Measurements from ENCODE around the gene SST. TPM values are rescaled to one million over a fixed set of nuclear protein-coding genes. Genes with fewer than 3 reads are reported as not detected.
"Not testable (repeated sequence)": the region's sequence is repeated elsewhere in the genome, so short reads cannot be mapped to it uniquely, and the experiment has no call there.

Gene SST
- total RNA-seq, 4 donors from 2014 or later, result 14.2 to 29.5 (median 16.2) TPM; not detected in 1

GRCh38 chr3:187651282-187651681 lies 18.9 kb downstream of the SST start:
- no peak for TF ChIP-seq EP300 (IDR thresholded peaks at IDR 0.05; ENCODE audit: low read depth)
- no peak for TF ChIP-seq POLR2A (IDR thresholded peaks at IDR 0.05)
- no peak for TF ChIP-seq CTCF (IDR thresholded peaks at IDR 0.05)
- TF ChIP-seq POLR2AphosphoS5 (IDR thresholded peaks at IDR 0.05), result no peak
- Histone ChIP-seq H3K36me3 (no peaks in the 10 kb centered on the region), H3K27me3 (peaks cover 4% of the 10 kb centered on the region), H3K4me1 (no peaks in the 10 kb centered on the region), H3K9me3 (no peaks in the 10 kb centered on the region), H3K27ac (no peak overlapping the region), H3K4me3 (no peak overlapping the region)
- WGBS, 2 donors (ENCODE audit: low coverage in 1 of 2), result 41 to 46% methylated on average over 2 of the region's 2 CpGs
- DNase-seq, result no peak
- intact Hi-C loops (cut with DNase I; ENCODE audit: low total_unique reads), result no loop called here
- in situ Hi-C loops (cut with MboI; ENCODE audit: low pct_ligation_motif_present in 1 of 4, low pct_unique_long_range_greater_than_20kb in 1 of 4, low sequenced_read_pairs in 3 of 4), result no loop called here

- Histone ChIP-seq H3K4me1 (no peaks in the 10 kb centered on the region), H3K9me3 (no peaks in the 10 kb centered on the region), H3K36me3 (no peaks in the 10 kb centered on the region), H3K4me3 (no peak overlapping the region), H3K27me3 (no peaks in the 10 kb centered on the region), H3K27ac (no peak overlapping the region)
- in situ Hi-C loops (cut with MboI; ENCODE audit: low pct_ligation_motif_present in 1 of 4, low pct_unique_long_range_greater_than_20kb in 1 of 4, low sequenced_read_pairs in 3 of 4) (no loop called here), intact Hi-C loops (cut with DNase I; ENCODE audit: low total_unique reads) (no loop called here)
- TF ChIP-seq CTCF (IDR thresholded peaks at IDR 0.05) (no peak), POLR2AphosphoS5 (IDR thresholded peaks at IDR 0.05) (no peak)
- 43 to 57% methylated on average over 2 of the region's 2 CpGs for WGBS, 2 donors (ENCODE audit: low coverage in 1 of 2)
- no peak for DNase-seq
Observed at GRCh38 chr3:187648177-187648576, 22.0 kb downstream of the SST start.

- no peak for TF ChIP-seq POLR2A (IDR thresholded peaks at IDR 0.05)
- no peak for TF ChIP-seq CTCF (IDR thresholded peaks at IDR 0.05)
- TF ChIP-seq EP300 (IDR thresholded peaks at IDR 0.05; ENCODE audit: low read depth), result no peak
- no peak for TF ChIP-seq POLR2AphosphoS5 (IDR thresholded peaks at IDR 0.05)
- Histone ChIP-seq H3K9me3 (no peaks in the 10 kb centered on the region), H3K27ac (no peak overlapping the region), H3K27me3 (no peaks in the 10 kb centered on the region), H3K4me1 (no peaks in the 10 kb centered on the region), H3K36me3 (no peaks in the 10 kb centered on the region), H3K4me3 (no peak overlapping the region)
- intact Hi-C loops (cut with DNase I; ENCODE audit: low total_unique reads), result no loop called here
- WGBS, 2 donors (ENCODE audit: low coverage in 1 of 2), result 84% methylated on average over 5 of the region's 5 CpGs; no CpG with 5 or more reads in 1 of the 2 donors
- in situ Hi-C loops (cut with MboI; ENCODE audit: low pct_ligation_motif_present in 1 of 4, low pct_unique_long_range_greater_than_20kb in 1 of 4, low sequenced_read_pairs in 3 of 4), result no loop called here
- no peak for DNase-seq
Observed at GRCh38 chr3:187646906-187647660, 23.1 kb downstream of the SST start.

- 88 to 95% methylated on average over 1 of the region's 1 CpG for WGBS, 2 donors (ENCODE audit: low coverage in 1 of 2)
- H3K4me3 ChIP-seq; H3K27ac ChIP-seq; H3K36me3 ChIP-seq; H3K9me3 ChIP-seq; H3K4me1 ChIP-seq; H3K27me3 ChIP-seq; in situ Hi-C loops (cut with MboI; ENCODE audit: low pct_ligation_motif_present in 1 of 4, low pct_unique_long_range_greater_than_20kb in 1 of 4, low sequenced_read_pairs in 3 of 4); DNase-seq; intact Hi-C loops (cut with DNase I; ENCODE audit: low total_unique reads): not testable (repeated sequence)
Observed at GRCh38 chr3:187645379-187645778, 24.8 kb downstream of the SST start.

- intact Hi-C loops (cut with DNase I; ENCODE audit: low total_unique reads), result no loop called here
- no peaks in the 10 kb centered on the region for H3K4me1 ChIP-seq
- H3K27ac ChIP-seq, result no peak overlapping the region
- in situ Hi-C loops (cut with MboI; ENCODE audit: low pct_ligation_motif_present in 1 of 4, low pct_unique_long_range_greater_than_20kb in 1 of 4, low sequenced_read_pairs in 3 of 4), result no loop called here
- WGBS, 2 donors (ENCODE audit: low coverage in 1 of 2), result 38 to 65% methylated on average over 4 to 5 of the region's 5 CpGs
- no peaks in the 10 kb centered on the region for H3K9me3 ChIP-seq
- no peak for DNase-seq
- H3K36me3 ChIP-seq, result no peaks in the 10 kb centered on the region
- TF ChIP-seq EP300 (IDR thresholded peaks at IDR 0.05; ENCODE audit: low read depth), result no peak
- peaks cover 3% of the 10 kb centered on the region for H3K27me3 ChIP-seq
- H3K4me3 ChIP-seq, result no peak overlapping the region
Observed at GRCh38 chr3:187642861-187643260, 27.3 kb downstream of the SST start.
